Ureter (tissue), 1 donor: ENCODE results near the gene ACACA. TPM values are rescaled to one million over a fixed set of nuclear protein-coding genes. Genes with fewer than 3 reads are reported as not detected.

Experiments used
- DNase-seq: peaks from one replicate; pipeline ENCODE4 v3.0.0-alpha.2; 2020; ENCODE audit warnings: low spot score
- total RNA-seq: library from RNA; stranded (reverse); gene quantifications from one replicate; pipeline ENCODE4 v1.2.4, GENCODE V29; 2023
- donor health status: DM: yes; HTN: yes; CAD: no.

ACACA gene
- total RNA-seq, 1 donor from 2014 or later = 159 TPM

DNA sequence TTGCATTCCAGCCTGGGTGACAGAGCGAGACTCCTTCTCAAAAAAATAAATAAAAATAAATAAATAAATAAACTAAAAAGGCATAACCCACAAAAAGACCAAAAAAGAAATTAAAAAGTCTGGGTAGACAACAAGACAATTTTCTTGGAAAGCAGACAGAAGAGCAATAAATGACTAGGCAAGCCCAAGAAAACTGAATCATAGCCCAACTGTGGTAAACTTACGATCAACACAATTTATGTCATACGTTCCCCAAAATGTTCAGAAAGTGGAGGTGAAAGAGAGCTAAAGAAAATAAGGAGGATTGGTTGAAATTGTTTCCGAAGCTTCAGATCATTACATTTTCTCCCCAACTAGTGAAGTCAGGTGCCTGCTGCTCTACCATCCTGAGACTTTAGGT lies 62.1 kb downstream of the ACACA start:
- no peak for DNase-seq

- no peak for DNase-seq
These were observed 64.0 kb downstream of the ACACA start for GRCh38 chr17:37342589-37342988.

- no peak for DNase-seq
These were observed 65.8 kb downstream of the ACACA start for GRCh38 chr17:37340804-37341203.

- DNase-seq = no peak
These were observed 67.3 kb downstream of the ACACA start for GRCh38 chr17:37339321-37339720.

- DNase-seq = no peak
These were observed 67.8 kb downstream of the ACACA start for GRCh38 chr17:37338847-37339246.

DNA sequence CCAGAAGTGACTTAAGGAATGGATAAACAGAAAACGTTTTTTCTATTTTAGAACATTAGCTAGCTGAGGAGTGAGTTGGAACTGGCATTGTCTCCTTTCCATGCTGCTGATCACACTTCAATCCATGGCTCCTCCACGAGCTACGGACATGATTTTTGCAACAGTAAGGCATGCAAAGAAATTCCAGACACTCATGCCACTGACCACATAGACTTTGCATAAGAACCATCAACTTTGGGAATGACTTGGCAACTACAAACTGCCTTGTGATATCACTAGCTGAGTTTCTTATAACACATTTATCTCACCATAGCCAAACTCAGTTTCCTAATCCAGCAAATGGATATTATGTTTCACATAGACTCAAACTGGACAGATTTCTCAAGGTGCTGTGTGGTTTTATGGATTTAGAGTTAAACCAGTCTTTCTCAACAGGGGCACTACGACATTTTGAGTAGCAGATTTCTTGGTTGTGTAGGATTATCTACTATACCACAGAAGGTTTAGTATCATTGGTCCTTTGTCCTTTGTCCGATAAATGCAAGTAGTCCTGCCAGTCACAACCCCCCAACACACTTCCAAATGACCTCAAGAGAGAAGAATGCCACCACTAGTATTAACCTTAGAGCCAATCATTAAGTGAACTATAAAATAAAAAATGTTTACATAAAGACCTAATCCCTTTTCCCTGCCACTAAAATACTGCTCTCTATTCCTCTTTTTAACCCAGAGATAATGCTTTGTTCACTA lies 79.1 kb downstream of the ACACA start:
- no peak for DNase-seq

DNA sequence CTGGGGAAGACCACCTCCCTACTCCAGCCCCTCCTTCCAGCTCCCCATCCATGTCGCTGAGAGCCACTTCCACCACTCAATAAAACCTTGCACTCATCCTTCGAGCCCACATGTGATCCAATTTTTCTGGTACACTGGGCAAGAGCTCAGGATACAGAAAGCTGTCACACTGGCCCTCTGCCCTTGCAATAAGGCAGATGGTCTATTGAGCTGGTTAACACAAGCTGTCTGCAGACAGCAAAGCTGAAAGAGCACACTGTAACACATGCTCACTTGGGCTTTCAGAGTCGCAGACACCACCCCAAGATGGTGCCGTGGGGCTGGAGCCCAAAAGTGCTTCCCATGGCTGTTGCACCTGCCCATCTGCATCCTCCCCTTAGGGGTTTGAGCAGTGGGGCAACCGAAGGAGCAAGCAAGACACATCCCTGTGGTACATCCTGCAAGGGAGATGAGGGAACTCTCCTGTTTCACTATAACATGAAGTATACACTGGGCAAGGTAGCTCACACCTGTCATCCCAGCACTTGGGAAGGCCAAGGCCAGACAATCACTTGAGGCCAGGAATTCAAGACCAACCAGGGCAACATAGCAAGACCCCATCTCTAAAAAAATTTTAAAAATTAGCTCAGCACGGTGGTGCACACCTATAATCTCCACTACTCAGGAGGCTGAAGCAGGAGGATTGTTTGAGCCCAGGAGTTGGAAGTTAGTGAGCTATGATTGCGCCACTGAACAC lies 83.6 kb downstream of the ACACA start:
- no peak for DNase-seq

- DNase-seq = no peak
These were observed 84.5 kb downstream of the ACACA start for GRCh38 chr17:37322106-37322505.

- no peak for DNase-seq
These were observed 87.6 kb downstream of the ACACA start for GRCh38 chr17:37318931-37319594.

- DNase-seq = no peak
These were observed 88.8 kb downstream of the ACACA start for GRCh38 chr17:37317867-37318266.

DNA sequence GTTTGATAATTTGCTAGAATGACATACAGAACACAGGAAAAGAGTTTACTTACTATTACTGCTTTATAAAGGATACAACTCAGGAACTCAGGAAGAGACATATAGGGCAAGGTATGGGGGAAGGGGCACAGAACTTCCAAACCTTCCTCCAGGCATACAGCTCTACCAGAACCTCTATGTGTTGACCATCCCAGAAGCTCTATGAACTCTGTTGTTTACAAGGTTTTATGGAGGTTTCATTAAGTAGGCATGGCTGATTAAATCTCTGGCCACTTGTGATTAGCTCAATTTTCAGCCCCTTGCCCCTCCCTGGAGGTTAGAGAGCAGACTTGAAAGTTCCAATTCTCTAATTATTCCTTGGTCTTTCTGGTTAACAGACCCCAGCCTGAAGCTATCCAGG lies 91.0 kb downstream of the ACACA start:
- DNase-seq = no peak

DNA sequence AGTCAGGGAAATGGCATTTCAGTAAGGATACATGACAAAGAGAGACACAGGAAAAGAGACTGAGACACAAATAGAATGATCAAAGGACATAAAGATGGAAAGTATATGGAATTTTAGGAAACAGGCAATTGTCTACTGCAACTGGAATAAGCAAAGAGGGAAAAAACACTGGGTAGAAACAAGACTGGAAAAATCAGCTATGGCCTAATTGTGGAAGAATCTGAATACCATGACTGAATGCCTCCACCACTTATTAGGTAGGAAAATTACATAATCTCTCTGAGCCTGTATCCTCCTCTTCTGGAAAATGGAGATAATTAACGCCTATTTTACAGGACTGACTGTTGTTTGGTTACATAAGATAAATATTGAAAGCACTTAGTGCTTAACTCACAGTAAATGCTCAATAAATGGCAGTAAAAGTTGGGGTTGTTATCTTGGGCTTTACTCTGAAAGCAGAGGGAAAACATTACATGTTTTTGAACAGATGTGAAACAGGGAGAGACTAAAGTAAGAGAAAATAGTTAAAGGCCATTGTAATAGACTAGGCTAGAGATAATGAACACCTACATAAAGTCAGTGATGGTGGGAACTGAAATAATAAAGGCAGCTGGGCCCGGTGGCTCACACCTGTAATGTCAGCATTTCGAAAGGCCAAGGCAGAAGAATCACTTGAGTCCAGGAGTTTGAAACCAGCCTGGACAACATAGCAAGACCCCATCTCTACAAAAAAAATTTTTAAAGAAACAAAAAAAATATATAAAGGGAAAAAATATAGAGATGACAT lies 94.3 kb downstream of the ACACA start:
- DNase-seq = no peak

- no peak for DNase-seq
These were observed 95.7 kb downstream of the ACACA start for GRCh38 chr17:37310940-37311339.

DNA sequence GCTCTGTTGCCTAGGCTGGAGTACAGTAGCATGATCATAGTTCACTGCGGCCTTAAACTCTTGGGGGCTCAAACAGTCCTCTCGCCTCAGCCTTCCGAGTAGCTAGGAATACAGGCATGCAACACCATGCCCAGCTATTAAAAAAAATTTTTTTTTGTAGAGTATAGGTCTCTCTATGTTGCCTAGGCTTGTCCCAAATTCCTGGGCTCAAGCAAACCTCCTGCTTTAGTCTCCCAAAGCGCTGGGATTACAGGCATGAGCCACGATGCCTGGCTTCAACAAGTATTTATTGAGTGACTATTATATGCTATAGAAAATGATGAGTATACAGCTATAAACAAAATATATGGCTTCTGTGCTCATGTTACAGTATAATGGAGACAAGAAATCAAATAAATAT lies 97.6 kb downstream of the ACACA start:
- DNase-seq = no peak

DNA sequence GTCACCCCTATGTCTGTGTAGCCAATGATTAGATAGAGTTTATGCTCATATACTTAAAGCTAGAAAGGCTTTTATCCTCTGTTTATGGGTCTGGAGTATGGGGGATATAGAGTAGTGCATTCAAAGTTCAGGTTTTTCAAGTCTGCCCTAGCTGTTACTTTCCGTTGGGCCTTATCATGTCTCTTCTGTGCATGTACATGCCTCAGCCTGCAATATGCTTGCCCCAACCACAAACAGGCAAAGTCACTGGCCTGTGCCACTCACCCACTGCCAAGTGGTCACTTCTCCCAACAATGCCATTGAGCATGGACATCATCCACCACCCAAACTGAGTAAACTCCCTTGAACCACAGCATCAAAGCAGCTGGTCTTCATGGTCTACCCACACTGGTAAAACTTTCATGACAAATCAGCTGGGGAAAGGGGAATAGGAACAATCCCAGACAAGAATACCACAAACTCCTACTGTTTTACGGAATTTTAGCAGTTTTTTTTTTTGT lies 101.2 kb downstream of the ACACA start:
- DNase-seq = peak; percentile 45

DNA sequence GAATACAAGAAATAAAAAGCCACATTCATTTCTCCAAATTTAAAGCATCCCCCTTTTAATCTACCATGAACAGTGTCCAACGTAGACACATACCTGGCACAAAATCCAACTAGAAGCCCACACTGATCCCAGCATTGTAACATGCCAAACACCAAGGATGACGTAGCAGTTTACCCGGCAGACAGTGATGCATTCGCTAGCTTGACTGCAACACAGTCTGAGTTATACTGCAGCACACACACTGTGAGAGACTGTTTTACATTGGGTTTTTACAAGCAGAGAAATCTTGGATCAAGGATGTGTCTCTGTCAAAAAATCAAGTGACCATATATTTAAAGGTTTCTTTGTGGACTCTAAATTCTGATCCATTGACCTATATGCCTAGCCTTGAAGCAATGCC lies 105.3 kb downstream of the ACACA start:
- no peak for DNase-seq

- DNase-seq = no peak
These were observed 106.0 kb downstream of the ACACA start for GRCh38 chr17:37300683-37301082.

GRCh38 chr17:37299257-37299980 lies 107.2 kb downstream of the ACACA start:
- no peak for DNase-seq

- no peak for DNase-seq
These were observed 110.7 kb downstream of the ACACA start for GRCh38 chr17:37295888-37296287.

DNA sequence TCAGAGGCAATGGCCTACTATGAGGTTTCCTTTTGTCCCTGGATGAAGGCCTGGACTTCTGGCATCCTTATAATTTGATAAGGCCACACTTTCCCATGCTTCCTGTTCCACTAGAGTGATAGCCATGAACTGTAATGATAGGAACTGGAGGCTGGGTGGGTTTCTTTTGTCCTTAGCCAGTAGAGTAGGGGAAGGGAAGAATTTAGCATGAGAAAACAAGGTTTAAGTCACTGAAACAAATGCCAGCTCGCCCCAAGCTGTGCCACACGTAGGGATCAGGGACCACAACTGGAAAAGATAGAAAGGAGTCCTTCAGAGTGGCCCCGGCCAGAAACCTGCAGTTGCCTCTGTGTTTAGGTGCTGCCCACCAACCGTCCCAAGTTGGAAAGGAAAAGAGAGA lies 111.7 kb downstream of the ACACA start:
- no peak for DNase-seq

DNA sequence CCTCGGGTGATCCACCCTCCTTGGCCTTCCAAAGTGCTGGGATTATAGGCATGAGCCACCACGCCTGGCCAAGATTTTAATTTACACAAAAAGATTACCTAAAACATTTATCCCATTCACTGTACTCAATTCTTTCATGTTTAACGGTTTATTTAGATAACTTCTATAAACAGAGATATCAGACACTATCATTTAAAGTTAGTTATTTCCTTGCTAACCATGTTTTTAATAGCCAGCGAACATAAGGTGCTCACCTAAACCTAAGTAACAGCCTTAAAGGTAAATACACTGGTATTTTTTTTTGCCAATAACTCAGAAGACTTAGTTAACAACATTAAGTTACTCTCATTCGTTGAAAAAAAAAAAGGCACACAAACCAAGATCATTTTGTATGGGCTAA lies 112.9 kb downstream of the ACACA start:
- no peak for DNase-seq
